ENCODE measurements around the gene SUPT20HL1. TPM values are rescaled to one million over a fixed set of nuclear protein-coding genes. Genes with fewer than 3 reads are reported as not detected.
A peak's percentile ranks its signal among the peaks of the same experiment; 100 is the strongest.
"Not testable (repeated sequence)": the region's sequence is repeated elsewhere in the genome, so short reads cannot be mapped to it uniquely, and the experiment has no call there.

Gene SUPT20HL1
- total RNA-seq, 2 experiments from 2014 or later: not detected

GRCh38 chrX:24364326-24364725 is 3.9 kb downstream of the SUPT20HL1 start:
- CTCF ChIA-PET: no interaction called here
- H3K4me1 Mint-ChIP-seq (ENCODE audit: low read depth): no peaks in the 10 kb centered on the region
- H3K36me3 Mint-ChIP-seq (ENCODE audit: low read depth): no peaks in the 10 kb centered on the region
- intact Hi-C loops (cut with micrococcal nuclease): no loop called here
- TF ChIP-seq, protein P1, sequence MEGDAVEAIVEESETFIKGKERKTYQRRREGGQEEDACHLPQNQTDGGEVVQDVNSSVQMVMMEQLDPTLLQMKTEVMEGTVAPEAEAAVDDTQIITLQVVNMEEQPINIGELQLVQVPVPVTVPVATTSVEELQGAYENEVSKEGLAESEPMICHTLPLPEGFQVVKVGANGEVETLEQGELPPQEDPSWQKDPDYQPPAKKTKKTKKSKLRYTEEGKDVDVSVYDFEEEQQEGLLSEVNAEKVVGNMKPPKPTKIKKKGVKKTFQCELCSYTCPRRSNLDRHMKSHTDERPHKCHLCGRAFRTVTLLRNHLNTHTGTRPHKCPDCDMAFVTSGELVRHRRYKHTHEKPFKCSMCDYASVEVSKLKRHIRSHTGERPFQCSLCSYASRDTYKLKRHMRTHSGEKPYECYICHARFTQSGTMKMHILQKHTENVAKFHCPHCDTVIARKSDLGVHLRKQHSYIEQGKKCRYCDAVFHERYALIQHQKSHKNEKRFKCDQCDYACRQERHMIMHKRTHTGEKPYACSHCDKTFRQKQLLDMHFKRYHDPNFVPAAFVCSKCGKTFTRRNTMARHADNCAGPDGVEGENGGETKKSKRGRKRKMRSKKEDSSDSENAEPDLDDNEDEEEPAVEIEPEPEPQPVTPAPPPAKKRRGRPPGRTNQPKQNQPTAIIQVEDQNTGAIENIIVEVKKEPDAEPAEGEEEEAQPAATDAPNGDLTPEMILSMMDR (IDR thresholded peaks at IDR 0.05): no peak
- H3K27ac Mint-ChIP-seq: no peak overlapping the region
- no peaks in the 10 kb centered on the region for H3K27me3 Mint-ChIP-seq
- DNase-seq (no peak), ATAC-seq (no peak)
- no peak overlapping the region for H3K4me3 Mint-ChIP-seq
- POLR2A ChIA-PET: no interaction called here
- no peaks in the 10 kb centered on the region for H3K9me3 Mint-ChIP-seq

GRCh38 chrX:24364851-24365538 is 4.6 kb downstream of the SUPT20HL1 start:
- Mint-ChIP-seq H3K9me3 (no peaks in the 10 kb centered on the region), H3K36me3 (ENCODE audit: low read depth) (no peaks in the 10 kb centered on the region), H3K4me3 (no peak overlapping the region), H3K27ac (no peak overlapping the region), H3K27me3 (no peaks in the 10 kb centered on the region), H3K4me1 (ENCODE audit: low read depth) (no peaks in the 10 kb centered on the region)
- intact Hi-C loops (cut with micrococcal nuclease): no loop called here
- CTCF ChIA-PET: no interaction called here
- TF ChIP-seq, protein P1 (IDR thresholded peaks at IDR 0.05): no peak
- POLR2A ChIA-PET: no interaction called here
- DNase-seq: no peak
- no peak for ATAC-seq

GRCh38 chrX:24366762-24367400 is 6.4 kb downstream of the SUPT20HL1 start:
- POLR2A ChIA-PET; H3K9me3 Mint-ChIP-seq; H3K4me3 Mint-ChIP-seq; CTCF ChIA-PET; DNase-seq; H3K27ac Mint-ChIP-seq; H3K36me3 Mint-ChIP-seq (ENCODE audit: low read depth); ATAC-seq; H3K4me1 Mint-ChIP-seq (ENCODE audit: low read depth); intact Hi-C loops (cut with micrococcal nuclease); H3K27me3 Mint-ChIP-seq: not testable (repeated sequence)

GRCh38 chrX:24369816-24370215 is 9.4 kb downstream of the SUPT20HL1 start:
- POLR2A ChIA-PET: interaction anchor here (1.0 kb wide), 1 partner anchor 106 kb away, joined by 3 read pairs; no protein-coding TSS in a partner anchor
- H3K27ac Mint-ChIP-seq: no peak overlapping the region
- H3K4me3 Mint-ChIP-seq: no peak overlapping the region

DNA sequence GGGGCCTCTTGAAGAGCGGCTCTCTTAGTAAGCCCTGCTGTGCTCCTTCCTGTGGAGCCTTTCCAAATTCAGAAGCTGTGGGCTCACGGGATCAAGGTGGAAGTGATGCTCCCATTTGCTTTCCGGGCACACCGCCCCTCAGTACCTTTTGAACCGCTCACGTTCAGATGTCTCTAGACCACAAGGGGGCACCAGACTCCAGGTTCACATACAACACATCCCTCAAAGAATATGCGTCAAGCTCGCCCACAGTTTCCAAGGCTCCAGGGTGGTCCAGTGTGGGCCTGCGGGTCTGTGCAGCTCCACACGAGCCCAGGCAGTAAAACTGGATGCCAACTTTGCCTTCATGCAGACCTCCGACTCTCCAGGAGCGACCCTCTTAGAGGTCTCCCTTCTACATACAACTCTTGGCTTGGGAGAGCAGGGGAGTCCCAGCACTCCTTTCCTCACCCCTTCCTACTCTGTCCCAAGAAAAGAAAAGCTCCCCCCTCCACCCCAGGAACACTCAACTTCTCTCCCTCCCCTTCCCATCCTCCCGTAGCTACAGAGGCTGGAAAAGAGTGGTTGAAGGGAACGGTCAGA is 11.0 kb downstream of the SUPT20HL1 start:
- ATAC-seq: peak; percentile 79
- peak; percentile 82 for DNase-seq
- peaks cover 4% of the 10 kb centered on the region for H3K4me1 Mint-ChIP-seq (ENCODE audit: low read depth)
- H3K27ac Mint-ChIP-seq: no peak overlapping the region
- ChIA-PET POLR2A (interaction anchor here (0.9 kb wide), 1 partner anchor 128 kb away, joined by 3 read pairs; no protein-coding TSS in a partner anchor), CTCF (interaction anchor here (0.6 to 3.9 kb wide), 28 partner anchors 9 to 228 kb away, joined by 3 to 30 read pairs (median 5); no protein-coding TSS in a partner anchor)
- peaks cover 8% of the 10 kb centered on the region for H3K27me3 Mint-ChIP-seq
- no peaks in the 10 kb centered on the region for H3K9me3 Mint-ChIP-seq
- H3K4me3 Mint-ChIP-seq: peak overlapping the region; percentile 41
- no peaks in the 10 kb centered on the region for H3K36me3 Mint-ChIP-seq (ENCODE audit: low read depth)
- intact Hi-C loops (cut with micrococcal nuclease): no loop called here
- TF ChIP-seq, protein P1 (IDR thresholded peaks at IDR 0.05): peak; percentile 58

More at GRCh38 chrX:24369816-24370215, 9.4 kb downstream of the SUPT20HL1 start:
- ATAC-seq (no peak), DNase-seq (no peak)
- CTCF ChIA-PET: interaction anchor here (0.7 to 3.9 kb wide), 12 partner anchors 9 to 295 kb away, joined by 3 to 30 read pairs (median 5); partner anchors contain the start of gene SUPT20HL1
- intact Hi-C loops (cut with micrococcal nuclease): no loop called here
- no peaks in the 10 kb centered on the region for H3K36me3 Mint-ChIP-seq (ENCODE audit: low read depth)
- H3K4me1 Mint-ChIP-seq (ENCODE audit: low read depth): peaks cover 4% of the 10 kb centered on the region
- H3K27me3 Mint-ChIP-seq: peaks cover 8% of the 10 kb centered on the region
- no peaks in the 10 kb centered on the region for H3K9me3 Mint-ChIP-seq
- TF ChIP-seq, protein P1 (IDR thresholded peaks at IDR 0.05): no peak
